22Rv1 (cell line): ENCODE measurements around the gene PSMC3IP.

Source experiments
- ZFX ChIP-seq: fragments of 450-650 bp; IDR thresholded peaks from 2 replicates; pipeline ENCODE4 v1.6.1; 2017; ENCODE audit warnings: antibody characterized with exemption, borderline replicate concordance
- TF ChIP-seq, protein P1 (sequence below): fragments of 450-650 bp; IDR thresholded peaks from 2 replicates; pipeline ENCODE4 v1.5.1; 2017; ENCODE audit warnings: mild to moderate bottlenecking

DNA sequence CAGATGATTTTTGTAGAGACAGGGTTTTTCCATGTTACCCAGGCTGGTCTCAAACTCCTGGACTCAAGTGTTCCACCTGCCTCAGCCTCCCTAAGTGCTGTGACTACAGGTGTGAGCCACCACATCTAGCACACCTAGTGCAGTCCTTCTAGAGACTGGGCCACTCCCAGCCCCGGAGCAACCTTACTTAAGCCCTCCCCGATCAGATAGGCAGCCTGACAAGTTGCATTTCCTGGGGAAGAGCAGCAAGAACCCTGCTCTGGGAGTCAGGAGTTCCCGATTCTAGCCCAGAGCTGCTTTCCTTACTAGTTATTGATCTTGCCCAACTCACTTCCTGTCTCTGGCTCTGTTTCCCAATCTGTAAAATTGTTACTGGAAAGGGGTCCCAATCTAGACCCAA, 48.5 kb downstream of the PSMC3IP start:
- TF ChIP-seq, protein P1, sequence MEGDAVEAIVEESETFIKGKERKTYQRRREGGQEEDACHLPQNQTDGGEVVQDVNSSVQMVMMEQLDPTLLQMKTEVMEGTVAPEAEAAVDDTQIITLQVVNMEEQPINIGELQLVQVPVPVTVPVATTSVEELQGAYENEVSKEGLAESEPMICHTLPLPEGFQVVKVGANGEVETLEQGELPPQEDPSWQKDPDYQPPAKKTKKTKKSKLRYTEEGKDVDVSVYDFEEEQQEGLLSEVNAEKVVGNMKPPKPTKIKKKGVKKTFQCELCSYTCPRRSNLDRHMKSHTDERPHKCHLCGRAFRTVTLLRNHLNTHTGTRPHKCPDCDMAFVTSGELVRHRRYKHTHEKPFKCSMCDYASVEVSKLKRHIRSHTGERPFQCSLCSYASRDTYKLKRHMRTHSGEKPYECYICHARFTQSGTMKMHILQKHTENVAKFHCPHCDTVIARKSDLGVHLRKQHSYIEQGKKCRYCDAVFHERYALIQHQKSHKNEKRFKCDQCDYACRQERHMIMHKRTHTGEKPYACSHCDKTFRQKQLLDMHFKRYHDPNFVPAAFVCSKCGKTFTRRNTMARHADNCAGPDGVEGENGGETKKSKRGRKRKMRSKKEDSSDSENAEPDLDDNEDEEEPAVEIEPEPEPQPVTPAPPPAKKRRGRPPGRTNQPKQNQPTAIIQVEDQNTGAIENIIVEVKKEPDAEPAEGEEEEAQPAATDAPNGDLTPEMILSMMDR = no peak
- no peak for TF ChIP-seq ZFX
